ENCODE data around the gene MAMSTR.
A peak's percentile ranks its signal among the peaks of the same experiment; 100 is the strongest.

The MAMSTR gene

GRCh38 chr19:48722196-48722708 lies 2.7 kb upstream of the MAMSTR start:
- Histone ChIP-seq H3F3A (ENCODE audit: control insufficient read depth, insufficient read depth) (peaks cover 9% of the 10 kb centered on the region), H3K4me1 (ENCODE audit: control insufficient read depth, low read length) (peaks cover 43% of the 10 kb centered on the region), H3K4me3 (ENCODE audit: low read length) (no peak overlapping the region), H3K9me3 (ENCODE audit: control insufficient read depth, insufficient read depth, low read length) (peaks cover 15% of the 10 kb centered on the region), H3K9me2 (replicated peaks; ENCODE audit: control insufficient read depth, low read length) (no peaks in the 10 kb centered on the region), H3K4me2 (ENCODE audit: low read length) (no peak overlapping the region), H3K36me3 (ENCODE audit: control insufficient read depth, low read length) (peaks cover 15% of the 10 kb centered on the region), H3K79me2 (ENCODE audit: control insufficient read depth, low read length) (no peaks in the 10 kb centered on the region), H3K27ac (ENCODE audit: low read depth, low read length) (no peak overlapping the region), H3K27me3 (ENCODE audit: control insufficient read depth, low read length) (no peaks in the 10 kb centered on the region), H4K20me1 (ENCODE audit: control insufficient read depth, insufficient read depth, low read depth, low read length) (no peaks in the 10 kb centered on the region)
- TF ChIP-seq, protein P1, sequence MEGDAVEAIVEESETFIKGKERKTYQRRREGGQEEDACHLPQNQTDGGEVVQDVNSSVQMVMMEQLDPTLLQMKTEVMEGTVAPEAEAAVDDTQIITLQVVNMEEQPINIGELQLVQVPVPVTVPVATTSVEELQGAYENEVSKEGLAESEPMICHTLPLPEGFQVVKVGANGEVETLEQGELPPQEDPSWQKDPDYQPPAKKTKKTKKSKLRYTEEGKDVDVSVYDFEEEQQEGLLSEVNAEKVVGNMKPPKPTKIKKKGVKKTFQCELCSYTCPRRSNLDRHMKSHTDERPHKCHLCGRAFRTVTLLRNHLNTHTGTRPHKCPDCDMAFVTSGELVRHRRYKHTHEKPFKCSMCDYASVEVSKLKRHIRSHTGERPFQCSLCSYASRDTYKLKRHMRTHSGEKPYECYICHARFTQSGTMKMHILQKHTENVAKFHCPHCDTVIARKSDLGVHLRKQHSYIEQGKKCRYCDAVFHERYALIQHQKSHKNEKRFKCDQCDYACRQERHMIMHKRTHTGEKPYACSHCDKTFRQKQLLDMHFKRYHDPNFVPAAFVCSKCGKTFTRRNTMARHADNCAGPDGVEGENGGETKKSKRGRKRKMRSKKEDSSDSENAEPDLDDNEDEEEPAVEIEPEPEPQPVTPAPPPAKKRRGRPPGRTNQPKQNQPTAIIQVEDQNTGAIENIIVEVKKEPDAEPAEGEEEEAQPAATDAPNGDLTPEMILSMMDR (IDR thresholded peaks at IDR 0.05; ENCODE audit: low read depth, low read length, poor library complexity, severe bottlenecking): no peak
- TF ChIP-seq EZH2phosphoT487 (IDR thresholded peaks at IDR 0.05; ENCODE audit: borderline replicate concordance, low read length): no peak

DNA sequence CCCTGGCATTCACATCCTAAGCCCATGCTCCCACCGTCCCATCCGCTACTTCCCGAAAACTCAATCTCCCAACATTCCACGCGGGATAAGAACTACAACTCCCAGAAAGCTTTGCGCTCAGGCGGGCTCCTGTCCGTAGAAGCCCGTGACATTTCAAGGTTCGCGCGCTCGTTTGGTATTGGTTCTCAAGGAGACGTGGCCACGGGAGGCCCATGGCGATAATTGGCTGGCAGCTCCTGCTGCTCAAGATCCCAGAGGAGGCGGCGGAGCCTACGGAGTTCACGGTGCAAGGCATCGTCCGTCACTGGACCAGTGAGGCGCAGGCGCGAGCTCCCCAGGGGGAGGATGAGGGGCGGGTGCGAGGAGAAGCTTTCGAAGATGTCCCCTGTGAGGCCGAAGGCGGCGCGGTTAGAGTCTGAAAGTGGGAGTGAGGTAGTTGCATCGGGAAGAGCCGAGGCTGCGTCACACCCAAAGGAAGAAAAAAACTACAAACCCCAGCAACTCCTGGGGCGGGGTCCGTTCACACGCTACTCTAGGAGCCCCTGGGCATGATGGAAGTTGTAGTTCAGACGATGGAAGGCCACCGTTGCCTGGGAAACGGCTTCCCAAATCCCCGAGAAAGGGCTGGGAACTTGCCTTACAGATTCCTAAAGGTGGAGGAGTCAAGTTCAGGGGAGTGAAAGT lies 1.2 kb upstream of the MAMSTR start:
- H3K4me2 ChIP-seq (ENCODE audit: low read length): peak overlapping the region; percentile 76
- H4K20me1 ChIP-seq (ENCODE audit: control insufficient read depth, insufficient read depth, low read depth, low read length): no peaks in the 10 kb centered on the region
- peaks cover 31% of the 10 kb centered on the region for H3K4me1 ChIP-seq (ENCODE audit: control insufficient read depth, low read length)
- H3K9me2 ChIP-seq (replicated peaks; ENCODE audit: control insufficient read depth, low read length): no peaks in the 10 kb centered on the region
- peaks cover 8% of the 10 kb centered on the region for H3F3A ChIP-seq (ENCODE audit: control insufficient read depth, insufficient read depth)
- no peaks in the 10 kb centered on the region for H3K79me2 ChIP-seq (ENCODE audit: control insufficient read depth, low read length)
- H3K27ac ChIP-seq (ENCODE audit: low read depth, low read length): peak overlapping the region; percentile 71
- H3K9me3 ChIP-seq (ENCODE audit: control insufficient read depth, insufficient read depth, low read length): no peaks in the 10 kb centered on the region
- TF ChIP-seq, protein P1 (IDR thresholded peaks at IDR 0.05; ENCODE audit: low read depth, low read length, poor library complexity, severe bottlenecking): no peak
- no peak for TF ChIP-seq EZH2phosphoT487 (IDR thresholded peaks at IDR 0.05; ENCODE audit: borderline replicate concordance, low read length)
- H3K4me3 ChIP-seq (ENCODE audit: low read length): peak overlapping the region; percentile 81
- peaks cover 1% of the 10 kb centered on the region for H3K36me3 ChIP-seq (ENCODE audit: control insufficient read depth, low read length)
- H3K27me3 ChIP-seq (ENCODE audit: control insufficient read depth, low read length): no peaks in the 10 kb centered on the region

DNA sequence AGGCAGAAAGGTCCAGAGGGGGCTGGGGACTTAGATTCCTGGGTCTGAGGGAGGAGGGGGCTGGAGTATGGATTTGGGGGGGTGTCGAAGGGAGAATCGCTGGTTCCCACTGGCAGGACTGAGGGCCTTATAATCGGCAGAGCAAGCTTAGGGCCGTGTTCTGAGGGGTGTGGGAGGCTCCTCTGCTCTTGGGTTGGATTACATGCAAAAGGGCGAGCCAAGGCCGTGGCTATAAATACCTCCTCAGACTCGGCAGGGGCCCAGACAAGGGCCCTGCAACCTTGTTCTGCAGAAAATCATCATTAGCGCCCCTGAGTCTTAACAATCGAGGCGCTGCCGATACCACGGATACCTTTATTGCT lies 707 bp upstream of the MAMSTR start:
- peaks cover 31% of the 10 kb centered on the region for H3K4me1 ChIP-seq (ENCODE audit: control insufficient read depth, low read length)
- H4K20me1 ChIP-seq (ENCODE audit: control insufficient read depth, insufficient read depth, low read depth, low read length): no peaks in the 10 kb centered on the region
- H3K4me3 ChIP-seq (ENCODE audit: low read length): peak overlapping the region; percentile 81
- peak overlapping the region; percentile 71 for H3K27ac ChIP-seq (ENCODE audit: low read depth, low read length)
- H3F3A ChIP-seq (ENCODE audit: control insufficient read depth, insufficient read depth): peaks cover 3% of the 10 kb centered on the region
- no peak for TF ChIP-seq EZH2phosphoT487 (IDR thresholded peaks at IDR 0.05; ENCODE audit: borderline replicate concordance, low read length)
- TF ChIP-seq, protein P1 (IDR thresholded peaks at IDR 0.05; ENCODE audit: low read depth, low read length, poor library complexity, severe bottlenecking): no peak
- H3K9me2 ChIP-seq (replicated peaks; ENCODE audit: control insufficient read depth, low read length): no peaks in the 10 kb centered on the region
- H3K36me3 ChIP-seq (ENCODE audit: control insufficient read depth, low read length): no peaks in the 10 kb centered on the region; the same call in 1 of the 2 replicates
- H3K4me2 ChIP-seq (ENCODE audit: low read length): peak overlapping the region; percentile 76
- no peaks in the 10 kb centered on the region; the same call in 1 of the 2 replicates for H3K79me2 ChIP-seq (ENCODE audit: control insufficient read depth, low read length)
- H3K9me3 ChIP-seq (ENCODE audit: control insufficient read depth, insufficient read depth, low read length): no peaks in the 10 kb centered on the region
- no peaks in the 10 kb centered on the region for H3K27me3 ChIP-seq (ENCODE audit: control insufficient read depth, low read length)

All from DOHH2 (cell line).